K562 treated with DMSO at 1 percent for 24 hours (cell line): ENCODE data around the gene TRIML1. TPM values are rescaled to one million over a fixed set of nuclear protein-coding genes. Genes with fewer than 3 reads are reported as not detected.

Source experiments
- total RNA-seq: library from RNA; unstranded; fragments of 300-600 nt; gene quantifications from 2 replicates; pipeline ENCODE4 v1.2.3, GENCODE V29; 2022; ENCODE audit warnings: low read depth; ENCODE audit not compliant: insufficient read depth

The TRIML1 gene, protein sequence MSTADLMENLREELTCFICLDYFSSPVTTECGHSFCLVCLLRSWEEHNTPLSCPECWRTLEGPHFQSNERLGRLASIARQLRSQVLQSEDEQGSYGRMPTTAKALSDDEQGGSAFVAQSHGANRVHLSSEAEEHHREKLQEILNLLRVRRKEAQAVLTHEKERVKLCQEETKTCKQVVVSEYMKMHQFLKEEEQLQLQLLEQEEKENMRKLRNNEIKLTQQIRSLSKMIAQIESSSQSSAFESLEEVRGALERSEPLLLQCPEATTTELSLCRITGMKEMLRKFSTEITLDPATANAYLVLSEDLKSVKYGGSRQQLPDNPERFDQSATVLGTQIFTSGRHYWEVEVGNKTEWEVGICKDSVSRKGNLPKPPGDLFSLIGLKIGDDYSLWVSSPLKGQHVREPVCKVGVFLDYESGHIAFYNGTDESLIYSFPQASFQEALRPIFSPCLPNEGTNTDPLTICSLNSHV
- not detected in 2 replicates for total RNA-seq

DNA sequence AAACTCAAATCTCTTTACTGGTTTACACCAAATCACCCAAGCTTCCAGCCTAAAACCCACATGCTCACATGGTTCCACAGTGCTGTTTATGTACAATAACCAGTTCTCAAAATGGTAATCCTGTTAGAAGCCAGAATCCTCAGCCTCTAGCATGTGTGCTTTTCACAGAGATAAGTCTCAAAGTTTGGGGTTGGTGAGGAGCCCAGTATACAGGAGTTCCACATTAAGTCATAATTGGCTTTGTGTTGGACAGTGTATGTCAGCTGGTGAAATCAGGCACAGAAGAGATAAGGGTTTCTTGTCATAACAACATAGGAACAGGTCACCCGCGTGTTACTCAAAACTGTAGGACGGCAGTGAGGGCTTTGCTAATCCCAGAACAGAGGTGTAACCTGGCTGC is at the start of gene TRIML1:
TSS of gene TRIML1 (plus strand) at position 301 of the 400 bp plus-strand sequence. CDS start 118 bp downstream, outside the sequence.

DNA sequence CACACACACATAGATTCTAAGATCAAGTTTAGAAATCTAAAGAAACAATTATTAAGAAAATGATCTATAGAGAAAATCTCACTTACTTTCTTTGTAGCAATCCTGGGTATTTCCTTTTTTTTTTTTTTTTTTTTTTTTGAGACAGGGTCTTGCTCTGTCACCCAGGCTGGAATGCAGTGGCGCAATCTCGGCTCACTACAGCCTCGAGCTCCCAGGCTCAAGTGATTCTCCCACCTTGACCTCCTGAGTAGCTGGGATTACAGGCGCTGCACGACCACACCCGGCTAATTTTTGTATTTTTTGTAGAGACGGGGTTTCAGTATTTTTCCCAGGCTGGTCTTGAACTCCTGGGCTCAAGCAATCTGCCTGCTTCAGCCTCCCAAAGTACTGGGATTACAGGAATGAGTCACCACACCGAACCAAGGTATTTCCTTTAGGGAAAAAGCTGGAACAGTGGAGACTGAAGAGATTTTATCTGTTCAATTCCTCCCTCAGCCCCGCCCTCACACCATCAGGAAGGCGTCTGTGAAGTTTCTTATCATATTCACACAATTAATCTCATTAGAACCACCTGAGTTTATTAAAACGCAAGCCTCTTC is 30.0 kb upstream of the TRIML1 start, which contains the start of gene TRIML2:
TSS of gene TRIML2 (minus strand) at position 447 of the 599 bp plus-strand sequence. CDS start 4,235 bp downstream, outside the sequence.

Other genes with a start within 250 kb of the TRIML1 start
- gene ZFP42, start 143.7 kb upstream of the TRIML1 start, total RNA-seq, result not detected in 2 replicates
- not detected in 2 replicates for gene TRIML2, start 29.8 kb upstream of the TRIML1 start, total RNA-seq